HG02870 (cell line): ENCODE measurements around the gene MAMSTR.
"Not testable (repeated sequence)": the region's sequence is repeated elsewhere in the genome, so short reads cannot be mapped to it uniquely, and the experiment has no call there.

Experiments used
- ATAC-seq: cut with Tn5 transposase; IDR thresholded peaks from one replicate; pipeline ENCODE4 v1.9.1; 2021; ENCODE audit warnings: mild to moderate bottlenecking, moderate library complexity; ENCODE audit not compliant: unreplicated experiment

MAMSTR gene, protein sequence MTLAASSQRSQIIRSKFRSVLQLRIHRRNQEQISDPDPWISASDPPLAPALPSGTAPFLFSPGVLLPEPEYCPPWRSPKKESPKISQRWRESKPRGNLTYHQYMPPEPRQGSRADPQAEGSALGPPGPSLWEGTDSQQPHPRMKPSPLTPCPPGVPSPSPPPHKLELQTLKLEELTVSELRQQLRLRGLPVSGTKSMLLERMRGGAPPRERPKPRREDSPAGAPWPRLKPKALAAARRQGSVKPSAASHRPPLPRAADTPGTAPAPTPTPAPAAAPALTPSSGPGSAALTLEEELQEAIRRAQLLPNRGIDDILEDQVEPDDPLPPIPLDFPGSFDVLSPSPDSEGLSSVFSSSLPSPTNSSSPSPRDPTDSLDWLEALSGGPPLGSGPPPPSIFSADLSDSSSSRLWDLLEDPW

DNA sequence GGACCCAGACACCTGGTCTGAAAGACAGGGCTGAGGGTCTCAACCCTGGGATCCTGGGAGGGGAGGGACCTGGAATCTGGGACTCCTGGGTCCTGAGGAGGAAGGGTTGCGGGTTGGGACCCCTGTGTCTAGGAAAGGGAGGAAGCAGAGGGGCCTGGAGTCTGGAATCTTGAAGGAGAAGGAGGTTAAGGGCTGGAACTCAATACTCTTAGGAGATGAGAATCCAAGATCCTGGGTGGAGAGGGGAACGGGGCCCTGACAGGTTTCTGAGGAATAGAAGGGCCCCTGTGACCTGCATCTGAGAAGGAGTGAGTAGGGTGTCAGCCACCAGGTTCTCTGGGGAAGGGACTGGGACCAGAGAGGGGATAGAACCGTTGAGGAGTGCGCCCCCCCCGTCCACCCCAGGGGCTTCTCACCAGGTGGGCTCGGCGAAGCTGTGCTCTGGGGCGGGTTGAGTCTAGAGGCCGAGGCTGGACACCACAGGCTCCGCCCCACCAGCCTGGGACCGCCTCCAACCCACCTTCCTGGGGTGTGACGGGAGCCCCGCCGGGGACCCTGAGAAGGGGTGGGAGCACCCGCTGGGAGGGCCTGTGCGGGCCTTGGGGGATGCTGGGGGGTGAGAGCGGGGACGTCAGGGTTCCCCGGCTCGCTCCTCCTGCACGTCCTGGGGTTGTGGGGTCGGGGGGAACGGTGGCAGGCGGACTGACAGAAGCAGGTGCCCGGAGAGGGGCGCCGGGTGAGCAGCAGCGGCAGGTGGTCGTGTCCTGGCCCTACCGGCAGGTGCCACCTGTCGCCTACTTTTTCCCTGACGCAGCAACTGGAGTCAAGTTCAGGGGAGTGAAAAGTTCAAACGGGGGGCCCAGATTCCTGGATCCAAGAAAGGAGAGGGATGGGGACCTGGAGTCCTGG, at the start of gene MAMSTR:
TSS of gene MAMSTR (minus strand) at position 463 of the 909 bp plus-strand sequence. CDS start 694 bp downstream, outside the sequence.
- ATAC-seq = no peak

DNA sequence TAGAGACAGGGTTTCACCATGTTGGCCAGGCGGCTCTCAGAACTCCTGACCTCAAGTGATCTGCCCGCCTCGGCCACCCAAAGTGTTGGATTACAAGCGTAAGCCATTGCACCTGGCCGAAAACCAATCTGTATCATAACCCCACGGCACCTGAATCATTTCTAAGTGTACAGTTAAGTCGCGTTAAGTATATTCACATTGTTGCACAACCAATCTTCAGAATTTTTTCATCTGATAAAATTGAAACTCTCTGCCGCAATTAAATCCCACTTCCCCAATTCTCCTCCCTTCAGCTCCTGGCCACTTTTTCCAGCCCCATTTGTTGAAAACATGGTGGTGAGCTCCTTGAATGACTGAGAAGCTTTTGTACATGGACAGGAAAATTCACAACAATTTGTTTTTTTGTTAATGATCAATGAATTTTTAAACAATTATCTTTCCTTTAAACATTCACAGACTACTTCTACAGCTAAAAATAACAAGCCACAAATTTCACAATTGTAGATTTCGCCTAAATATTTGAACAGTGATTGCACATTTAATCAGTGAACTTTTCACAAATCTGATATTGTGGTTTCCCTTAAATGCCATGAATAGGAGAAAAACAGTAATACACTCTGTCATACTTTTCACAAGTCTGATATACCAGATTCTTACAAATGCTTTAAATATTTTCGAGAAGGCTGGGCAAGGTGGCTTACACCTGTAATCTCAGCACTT, 49.6 kb upstream of the MAMSTR start:
- ATAC-seq = no peak

DNA sequence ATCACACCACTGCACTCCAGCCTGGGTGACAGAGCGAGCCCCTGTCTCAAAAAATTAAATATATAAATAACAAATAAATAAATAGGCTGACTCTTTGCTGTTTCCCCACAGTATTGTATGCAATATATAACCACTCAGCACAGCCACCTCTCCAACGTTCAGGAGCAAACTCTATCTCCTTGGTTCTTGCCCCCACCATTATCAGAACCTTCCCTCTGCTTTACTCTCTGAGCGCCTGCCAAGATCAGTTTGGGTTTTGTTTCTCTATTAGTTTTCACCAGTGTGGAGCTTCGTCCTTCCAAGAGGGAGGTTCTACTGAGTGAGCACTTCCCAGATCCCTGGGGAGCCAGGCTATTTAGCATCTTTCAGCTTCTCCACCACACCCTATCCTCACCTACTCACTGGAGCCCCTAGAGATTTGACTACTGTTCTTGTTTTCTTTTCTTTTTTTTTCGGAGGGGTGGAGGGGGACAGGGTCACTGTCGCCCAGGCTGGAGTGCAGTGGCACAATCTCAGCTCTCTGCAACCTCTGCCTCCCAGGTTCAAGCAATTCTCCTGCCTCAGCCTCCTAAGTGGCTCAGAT, 48.7 kb upstream of the MAMSTR start:
- not testable (repeated sequence) for ATAC-seq

DNA sequence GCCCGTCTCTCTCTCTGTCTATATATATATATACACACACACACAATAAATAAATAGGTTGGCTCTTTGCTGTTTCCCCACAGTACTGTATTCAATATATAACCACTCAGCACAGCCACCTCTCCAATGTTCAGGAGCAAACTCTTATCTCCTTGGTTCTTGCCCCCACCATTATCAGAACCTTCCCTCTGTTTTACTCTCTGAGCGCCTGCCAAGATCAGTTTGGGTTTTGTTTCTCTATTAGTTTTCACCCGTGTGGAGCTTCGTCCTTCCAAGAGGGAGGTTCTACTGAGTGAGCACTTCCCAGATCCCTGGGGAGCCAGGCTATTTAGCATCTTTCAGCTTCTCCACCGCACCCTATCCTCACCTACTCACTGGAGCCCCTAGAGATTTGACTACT, 46.3 kb upstream of the MAMSTR start:
- not testable (repeated sequence) for ATAC-seq

DNA sequence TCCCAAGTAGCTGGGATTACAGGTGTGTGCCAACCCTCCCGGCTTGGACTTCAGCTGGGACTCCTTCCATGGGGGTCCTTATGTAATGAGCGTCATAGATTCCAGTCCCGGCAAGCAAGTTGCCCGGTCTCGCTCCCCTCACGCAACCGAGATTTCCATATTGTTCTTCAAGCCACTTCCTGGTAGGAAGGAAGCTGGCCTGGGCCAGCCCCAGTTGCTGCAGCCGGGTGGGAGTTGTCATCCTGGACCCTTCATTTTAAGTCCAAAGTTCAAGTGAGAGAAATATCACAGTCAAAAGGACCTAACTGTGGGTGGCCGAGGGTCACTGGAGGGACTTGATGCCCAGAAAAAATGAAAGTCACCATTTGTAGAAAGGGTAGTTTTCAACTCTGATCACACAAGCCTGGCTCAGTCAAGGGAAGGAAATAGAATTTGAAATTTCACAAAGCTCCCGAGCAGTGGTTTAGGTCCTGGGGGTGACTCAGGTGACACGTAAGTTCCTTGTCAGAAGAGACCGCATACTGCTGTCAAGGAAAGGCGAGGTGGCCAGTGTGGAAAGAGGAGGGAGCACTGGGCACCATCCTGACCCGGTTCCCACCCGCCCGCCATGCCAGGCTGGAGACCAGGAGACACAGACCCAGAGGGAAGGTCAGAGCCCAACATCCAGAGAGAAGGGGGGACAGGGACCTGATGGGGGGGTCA, 41.1 kb upstream of the MAMSTR start:
- no peak for ATAC-seq

DNA sequence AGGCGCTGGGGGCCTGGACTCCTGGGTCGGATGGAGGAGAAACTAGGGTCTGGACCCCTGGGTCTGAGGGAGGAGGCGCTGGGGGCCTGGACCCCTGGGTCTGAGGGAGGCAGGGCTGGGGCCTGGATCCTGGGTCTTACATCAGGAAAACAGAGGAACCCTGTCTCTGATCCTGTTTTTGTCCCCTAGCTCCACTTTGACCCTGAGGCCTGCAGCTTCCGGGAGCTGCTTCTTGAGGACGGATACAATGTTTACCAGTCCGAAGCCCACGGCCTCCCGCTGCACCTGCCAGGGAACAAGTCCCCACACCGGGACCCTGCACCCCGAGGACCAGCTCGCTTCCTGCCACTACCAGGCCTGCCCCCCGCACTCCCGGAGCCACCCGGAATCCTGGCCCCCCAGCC, 38.2 kb upstream of the MAMSTR start:
- ATAC-seq = no peak

DNA sequence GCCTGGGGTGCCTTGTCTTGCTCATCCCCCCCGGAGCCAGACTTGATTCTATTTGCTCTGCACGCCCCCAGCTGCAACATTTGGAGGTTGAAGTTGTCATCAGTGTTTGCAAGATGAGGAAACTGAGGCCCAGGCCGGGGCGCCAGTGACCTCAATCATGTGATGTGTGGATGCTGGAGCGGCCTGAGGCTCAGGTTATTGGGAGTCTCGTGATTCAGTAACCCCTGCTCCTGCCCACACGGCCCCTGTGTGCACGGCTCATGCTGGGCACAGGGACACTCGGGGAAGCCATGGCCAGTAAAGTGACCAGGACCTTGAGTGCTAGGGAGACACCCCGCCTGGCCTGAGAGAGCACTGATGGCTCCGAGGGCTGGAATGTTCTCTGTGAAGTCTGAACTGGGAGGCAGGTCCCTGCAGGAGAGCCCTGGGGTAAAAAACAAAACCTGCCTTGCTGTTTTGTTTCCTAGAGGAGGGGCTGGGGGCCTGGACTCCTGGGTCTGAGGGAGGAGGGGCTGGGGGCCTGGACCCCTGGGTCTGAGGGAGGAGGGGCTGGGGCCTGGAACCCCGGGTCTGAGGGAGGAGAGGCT, 37.7 kb upstream of the MAMSTR start:
- no peak for ATAC-seq

DNA sequence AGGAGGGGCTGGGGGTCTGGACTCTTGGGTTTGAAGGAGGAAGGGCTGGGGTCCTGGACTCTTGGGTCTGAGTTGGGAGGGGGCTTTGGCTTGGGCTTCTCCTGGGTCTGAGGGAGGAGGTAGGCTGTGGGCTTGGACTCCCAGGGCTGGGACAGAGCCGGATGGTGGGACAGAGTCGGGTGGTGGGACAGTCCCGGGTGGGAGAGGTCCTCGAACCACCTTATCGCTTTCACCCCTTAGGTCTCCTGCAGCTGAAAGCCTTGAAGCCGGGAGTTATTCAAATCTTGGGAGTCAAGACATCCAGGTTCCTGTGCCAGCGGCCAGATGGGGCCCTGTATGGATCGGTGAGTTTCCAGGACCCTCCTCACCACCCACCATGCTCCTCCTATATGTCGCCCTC, 37.2 kb upstream of the MAMSTR start:
- ATAC-seq = no peak

DNA sequence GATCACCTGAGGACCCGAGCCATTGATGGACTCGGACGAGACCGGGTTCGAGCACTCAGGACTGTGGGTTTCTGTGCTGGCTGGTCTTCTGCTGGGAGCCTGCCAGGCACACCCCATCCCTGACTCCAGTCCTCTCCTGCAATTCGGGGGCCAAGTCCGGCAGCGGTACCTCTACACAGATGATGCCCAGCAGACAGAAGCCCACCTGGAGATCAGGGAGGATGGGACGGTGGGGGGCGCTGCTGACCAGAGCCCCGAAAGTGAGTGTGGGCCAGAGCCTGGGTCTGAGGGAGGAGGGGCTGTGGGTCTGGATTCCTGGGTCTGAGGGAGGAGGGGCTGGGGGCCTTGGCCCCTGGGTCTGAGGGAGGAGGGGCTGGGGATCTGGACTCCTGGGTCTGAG, 36.7 kb upstream of the MAMSTR start:
- no peak for ATAC-seq

DNA sequence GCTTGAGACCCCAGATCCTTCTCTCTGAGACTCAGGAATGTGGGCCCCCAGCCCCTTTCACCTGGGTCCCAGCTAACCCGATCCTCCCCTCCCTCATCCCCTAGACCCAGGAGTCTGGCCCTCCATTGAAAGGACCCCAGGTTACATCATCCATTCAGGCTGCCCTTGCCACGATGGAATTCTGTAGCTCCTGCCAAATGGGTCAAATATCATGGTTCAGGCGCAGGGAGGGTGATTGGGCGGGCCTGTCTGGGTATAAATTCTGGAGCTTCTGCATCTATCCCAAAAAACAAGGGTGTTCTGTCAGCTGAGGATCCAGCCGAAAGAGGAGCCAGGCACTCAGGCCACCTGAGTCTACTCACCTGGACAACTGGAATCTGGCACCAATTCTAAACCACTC, 36.3 kb upstream of the MAMSTR start:
- ATAC-seq = no peak

DNA sequence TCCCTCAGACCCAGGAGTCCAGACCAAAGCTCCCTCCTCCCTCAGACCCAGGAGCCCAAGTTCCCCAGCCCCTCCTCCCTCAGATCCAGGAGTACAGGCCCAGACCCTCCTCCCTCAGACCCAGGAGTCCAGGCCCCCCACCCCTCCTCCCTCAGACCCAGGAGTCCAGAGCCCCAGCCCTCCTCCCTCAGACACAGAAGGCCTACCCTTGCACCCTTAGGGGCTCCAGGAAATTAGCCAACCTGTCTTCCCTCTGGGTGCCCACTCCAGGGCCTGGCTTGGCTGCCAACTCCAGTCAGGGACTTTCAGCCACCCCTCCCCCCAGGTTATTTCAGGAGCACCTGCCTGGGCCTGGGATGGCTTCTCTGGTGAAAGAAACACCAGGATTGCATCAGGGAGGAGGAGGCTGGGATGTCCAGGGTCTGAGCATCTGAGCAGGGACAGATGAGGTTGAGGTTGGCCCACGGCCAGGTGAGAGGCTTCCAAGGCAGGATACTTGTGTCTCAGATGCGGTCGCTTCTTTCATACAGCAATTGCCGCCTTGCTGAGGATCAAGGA, 35.6 kb upstream of the MAMSTR start, which contains the start of gene FGF21:
TSS of gene FGF21 (plus strand) at position 441 of the 558 bp plus-strand sequence. CDS start 713 bp downstream, outside the sequence.
- ATAC-seq = no peak

DNA sequence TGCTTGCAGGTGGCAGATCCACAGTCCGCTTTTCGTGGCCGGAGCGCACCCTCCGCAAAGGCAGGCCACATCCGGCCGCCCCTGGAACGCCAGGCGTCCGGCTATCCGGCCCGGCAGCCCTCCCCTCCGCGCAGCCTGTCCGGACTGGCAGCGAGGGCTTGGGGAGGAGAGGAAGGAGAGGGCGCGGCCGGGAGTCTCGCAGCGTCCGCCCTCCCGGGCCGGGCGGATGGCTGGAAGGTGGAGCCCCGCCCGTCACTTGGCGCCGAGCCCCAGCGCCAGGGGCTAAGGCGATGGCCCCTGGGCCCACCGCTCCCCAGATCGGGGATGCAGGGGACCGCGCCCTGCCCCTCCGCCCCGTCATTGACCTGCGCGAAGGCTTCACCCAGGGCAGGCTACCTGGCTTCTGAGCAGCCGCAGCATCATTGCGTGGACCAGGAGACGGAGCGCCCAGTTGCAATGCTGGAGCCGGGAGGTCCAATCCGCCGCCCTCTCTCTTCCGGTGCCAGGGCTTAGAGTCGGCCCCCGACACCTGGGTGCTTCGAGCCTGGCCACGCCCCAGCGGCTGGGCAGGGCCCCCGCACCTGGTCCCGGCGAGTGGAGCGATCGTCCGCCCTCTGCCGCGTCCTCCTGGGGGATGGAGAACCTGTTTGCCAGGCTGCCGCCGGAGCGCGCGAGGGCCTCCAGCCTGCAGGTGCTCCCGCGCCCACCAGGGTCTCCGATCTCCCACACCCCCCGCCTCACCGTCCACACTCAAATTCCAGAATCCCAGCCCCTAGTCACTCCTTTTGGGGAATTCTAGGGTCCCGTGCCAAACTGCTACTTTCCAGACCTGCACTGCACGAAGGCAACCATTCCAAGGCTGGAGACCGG, 33.2 kb upstream of the MAMSTR start, which contains the start of gene FUT1:
TSS of gene FUT1 (minus strand) at position 146 of the 870 bp plus-strand sequence. CDS start 1,360 bp downstream, outside the sequence.
- ATAC-seq = no peak

DNA sequence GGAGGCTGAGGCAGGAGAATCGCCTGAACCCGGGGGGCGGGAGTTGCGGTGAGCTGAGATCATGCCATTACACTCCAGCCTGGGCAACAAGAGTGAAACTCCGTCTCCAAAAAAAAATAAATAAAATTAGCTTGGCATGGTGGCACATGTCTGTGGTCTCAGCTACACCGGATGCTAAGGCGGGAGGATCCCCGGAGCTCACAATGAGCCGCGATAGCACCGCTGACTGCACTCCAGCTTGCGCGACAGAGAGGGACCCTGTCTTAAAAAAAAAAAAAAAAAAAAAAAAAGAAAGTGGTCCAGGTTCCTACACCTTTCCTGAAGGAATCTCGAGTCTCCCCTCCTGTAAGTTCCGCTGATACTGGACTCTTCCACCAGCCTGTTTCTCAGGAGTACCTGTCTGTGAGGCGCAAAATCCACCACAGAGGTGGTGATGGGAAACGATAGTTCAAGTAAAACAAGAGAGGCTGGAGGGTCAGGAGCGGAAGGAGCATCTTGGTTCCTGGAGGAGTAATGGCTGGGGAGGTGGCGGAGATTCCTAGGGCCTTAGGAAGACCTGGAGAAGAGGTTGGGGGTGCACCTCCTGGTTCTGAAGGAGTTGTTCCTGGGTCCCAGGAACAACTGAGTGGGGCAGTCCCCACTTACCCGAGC, 32.4 kb upstream of the MAMSTR start:
- ATAC-seq = no peak

DNA sequence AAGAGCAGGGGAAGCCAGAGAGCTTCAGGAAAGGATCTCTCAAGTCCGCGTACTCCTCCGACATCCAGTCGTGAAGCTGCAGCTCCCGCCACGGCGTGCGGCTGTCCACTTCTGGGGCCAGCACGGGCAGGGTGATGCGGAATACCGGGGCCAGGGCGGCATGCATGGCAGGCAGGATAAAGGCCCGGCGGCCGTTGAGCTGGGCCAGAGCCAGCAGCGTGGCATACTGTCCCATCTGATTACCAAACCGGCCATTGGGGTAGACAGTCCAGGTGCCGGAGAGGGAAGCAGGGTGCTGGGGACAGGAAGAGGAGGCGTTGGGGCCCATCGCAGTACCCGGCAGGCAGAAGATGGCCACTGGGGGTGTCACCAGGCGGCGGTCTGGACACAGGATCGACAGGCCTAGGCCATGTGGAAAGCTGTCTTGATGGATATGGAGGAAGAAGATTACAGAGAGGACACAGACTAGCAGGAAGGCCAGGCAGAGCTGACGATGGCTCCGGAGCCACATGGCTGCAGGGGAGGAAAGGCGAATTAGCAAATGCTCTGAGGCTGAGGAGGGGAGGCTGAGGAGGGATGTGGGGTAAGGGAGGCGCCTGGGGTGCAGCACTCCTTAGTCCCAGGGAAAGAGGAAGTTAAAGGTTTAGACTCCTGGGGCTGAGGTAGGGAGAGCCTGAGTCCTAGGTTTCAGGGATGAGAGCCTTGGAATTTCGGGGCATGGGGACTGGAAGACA, 31.4 kb upstream of the MAMSTR start:
- no peak for ATAC-seq

DNA sequence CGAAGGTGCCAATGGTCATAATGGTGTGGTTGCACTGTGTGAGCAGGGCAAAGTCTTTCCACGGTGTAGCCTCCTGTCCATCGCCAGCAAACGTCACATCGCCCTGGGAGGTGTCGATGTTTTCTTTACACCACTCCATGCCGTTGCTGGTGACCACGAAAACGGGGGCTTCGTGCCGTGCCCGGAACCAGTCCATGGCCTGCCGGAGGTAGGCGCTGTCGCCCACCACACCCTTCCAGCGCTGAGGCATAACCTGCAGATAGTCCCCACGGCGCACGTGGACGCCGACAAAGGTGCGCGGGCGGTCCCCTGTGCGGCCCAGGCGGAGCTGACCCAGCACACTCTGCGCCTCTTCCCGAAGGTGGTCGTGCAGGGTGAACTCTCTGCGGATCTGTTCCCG, 30.8 kb upstream of the MAMSTR start:
- ATAC-seq = no peak

DNA sequence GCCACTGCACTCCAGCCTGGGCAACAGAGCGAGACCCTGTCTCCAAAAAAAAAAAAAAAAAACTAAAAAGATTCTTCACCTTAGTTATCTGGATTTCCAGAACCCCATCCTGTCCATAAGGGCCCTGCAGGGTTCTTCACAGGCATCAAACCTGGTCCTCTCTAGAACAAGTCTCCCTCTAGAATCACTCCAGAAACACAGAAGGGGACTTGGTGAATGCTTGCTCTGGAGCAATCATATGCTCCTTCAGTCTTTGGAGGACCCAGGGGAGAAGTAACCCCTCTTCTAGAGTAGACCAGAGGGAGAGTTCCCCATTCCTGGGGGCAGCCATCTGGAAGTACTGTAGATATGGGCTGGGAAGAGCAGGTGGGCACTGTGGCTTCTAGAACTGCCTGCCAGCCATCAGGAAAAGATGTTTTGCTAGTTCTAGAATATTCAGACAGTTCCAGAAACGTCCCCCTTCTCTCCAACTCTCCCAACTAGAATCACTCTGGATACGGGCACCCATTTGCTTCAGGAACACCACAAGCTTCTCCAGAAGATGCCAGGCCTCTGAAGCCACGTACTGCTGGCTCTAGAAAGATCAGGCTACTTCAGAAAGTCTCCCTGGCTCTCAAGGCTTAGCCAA, 30.2 kb upstream of the MAMSTR start:
- no peak for ATAC-seq
